RPMI8226 (cell line): Measurements from ENCODE around the gene DNAJC15.
A peak's percentile ranks its signal among the peaks of the same experiment; 100 is the strongest.
"Not testable (repeated sequence)": the region's sequence is repeated elsewhere in the genome, so short reads cannot be mapped to it uniquely, and the experiment has no call there.

Experiments used
- DNase-seq: peaks from one replicate; pipeline ENCODE4 v3.0.0-alpha.2; 2015

Gene DNAJC15

GRCh38 chr13:43046259-43046658 is 22.9 kb downstream of the DNAJC15 start:
- no peak for DNase-seq

DNA sequence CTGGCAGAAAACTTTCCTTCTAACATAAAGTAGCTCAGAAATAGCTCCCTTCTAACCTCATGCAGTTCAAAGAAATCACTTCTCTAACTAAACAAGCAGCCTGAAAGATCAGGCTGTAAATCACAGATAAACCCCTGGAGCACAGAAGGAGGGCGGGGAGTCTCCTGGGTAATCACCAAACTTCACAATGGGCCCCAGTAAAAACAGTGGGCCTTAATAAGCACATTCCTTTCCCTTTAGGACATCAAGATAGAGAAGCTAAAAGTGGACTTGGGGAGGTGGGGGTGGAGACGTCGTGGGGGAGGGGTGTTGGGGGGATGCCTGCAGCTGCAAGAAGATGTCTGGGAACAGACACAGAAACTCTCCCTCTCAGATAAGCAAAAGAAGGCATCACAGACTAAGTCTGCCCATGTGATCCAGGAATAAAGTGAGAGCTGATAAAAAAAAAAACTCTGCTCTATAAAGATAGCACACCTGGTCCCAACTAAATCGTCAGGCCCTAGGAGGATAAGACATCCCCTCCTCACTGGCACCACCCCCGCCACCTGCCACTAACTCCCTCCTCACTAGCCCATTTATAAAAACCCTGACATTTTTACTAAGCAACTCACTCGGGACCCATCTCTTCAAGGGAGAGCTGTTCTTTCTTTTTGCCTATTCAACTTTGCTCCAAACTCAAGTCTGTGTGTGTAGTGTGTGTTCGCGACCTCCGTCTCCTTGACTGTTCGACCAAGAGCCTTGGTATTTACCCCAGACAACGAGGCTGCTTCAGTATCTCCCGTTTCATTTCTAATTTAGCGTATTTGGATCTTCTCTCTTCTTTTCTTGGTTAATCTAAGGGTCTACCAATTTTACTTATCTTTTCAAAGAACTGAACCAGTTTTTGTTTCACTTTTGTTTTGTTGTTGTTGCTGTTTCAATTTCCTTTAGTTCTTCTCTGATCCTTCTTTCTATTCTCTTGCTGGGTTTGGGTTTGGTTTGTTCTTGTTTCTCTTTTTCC is 31.7 kb downstream of the DNAJC15 start:
- DNase-seq: peak; percentile 74

DNA sequence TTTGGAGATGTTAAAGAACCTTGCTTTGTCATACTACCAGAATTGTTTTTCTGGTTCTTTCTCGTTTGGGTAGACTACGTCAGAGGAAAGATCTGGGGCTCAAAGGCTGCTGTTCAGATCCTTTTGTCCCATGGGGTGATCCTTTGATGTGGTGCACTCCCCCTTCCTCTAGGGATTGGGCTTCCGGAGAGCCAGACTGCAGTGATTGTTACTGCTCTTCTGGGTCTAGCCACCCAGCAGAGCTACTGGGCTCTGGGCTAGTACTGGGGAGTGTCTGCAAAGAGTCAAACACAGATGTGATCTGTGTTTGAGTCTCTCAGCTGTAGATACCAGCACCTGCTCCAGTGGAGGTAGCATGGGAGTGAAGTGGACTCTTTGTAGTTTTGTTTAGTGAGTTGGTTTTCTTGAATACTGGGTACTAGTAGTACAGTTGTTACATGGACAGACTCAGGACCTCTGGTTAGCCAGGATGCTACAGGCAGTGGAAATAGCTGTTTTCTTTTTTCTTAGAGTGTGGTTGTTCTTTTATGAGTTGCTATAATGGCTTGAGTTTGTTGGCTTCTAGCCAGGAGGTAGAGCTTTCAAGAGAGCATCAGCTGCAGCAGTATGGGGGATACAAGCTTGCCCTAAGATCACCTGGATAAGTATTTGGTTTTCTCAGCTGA is 34.4 kb downstream of the DNAJC15 start:
- DNase-seq: peak; percentile 39

DNA sequence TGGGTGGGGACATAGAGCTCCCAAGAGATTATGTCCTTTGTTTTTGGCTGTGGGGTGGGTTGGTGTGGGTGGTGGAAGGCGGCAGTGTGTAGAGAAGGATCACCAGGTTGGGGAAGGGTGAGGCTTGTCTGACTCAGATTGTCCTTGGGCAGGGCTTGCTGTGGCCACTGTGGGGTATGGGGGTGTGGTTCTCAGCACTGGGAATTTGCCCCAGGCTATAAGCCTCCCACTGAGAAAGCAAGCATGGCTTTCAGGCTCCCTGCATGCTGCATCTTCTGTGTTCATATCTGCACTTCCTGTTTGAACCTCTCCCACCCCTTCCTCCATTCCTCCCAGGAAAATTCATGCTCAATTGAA is 34.9 kb downstream of the DNAJC15 start:
- peak; percentile 35 for DNase-seq

DNA sequence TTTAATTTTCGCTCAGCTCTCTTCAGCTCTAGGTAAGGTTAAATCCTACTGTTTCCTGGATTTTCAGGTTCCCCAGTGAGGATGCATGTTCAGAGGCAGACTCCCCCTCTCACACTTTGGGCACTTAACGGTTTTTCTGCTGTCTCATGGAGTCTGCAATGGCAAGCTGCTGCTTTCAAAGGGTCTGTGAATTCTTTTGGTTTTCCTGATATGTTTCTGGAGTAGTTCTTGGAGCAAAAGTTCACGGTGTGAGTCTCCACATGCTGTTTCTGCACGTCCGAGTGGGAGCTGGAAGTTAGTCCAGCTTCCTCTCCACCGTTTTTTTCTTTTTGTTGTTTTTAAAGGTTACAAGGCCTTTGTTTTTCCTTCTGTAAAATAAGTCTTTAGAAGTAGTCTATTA is 35.4 kb downstream of the DNAJC15 start:
- DNase-seq: no peak

GRCh38 chr13:43059779-43060178 is 36.4 kb downstream of the DNAJC15 start:
- not testable (repeated sequence) for DNase-seq

DNA sequence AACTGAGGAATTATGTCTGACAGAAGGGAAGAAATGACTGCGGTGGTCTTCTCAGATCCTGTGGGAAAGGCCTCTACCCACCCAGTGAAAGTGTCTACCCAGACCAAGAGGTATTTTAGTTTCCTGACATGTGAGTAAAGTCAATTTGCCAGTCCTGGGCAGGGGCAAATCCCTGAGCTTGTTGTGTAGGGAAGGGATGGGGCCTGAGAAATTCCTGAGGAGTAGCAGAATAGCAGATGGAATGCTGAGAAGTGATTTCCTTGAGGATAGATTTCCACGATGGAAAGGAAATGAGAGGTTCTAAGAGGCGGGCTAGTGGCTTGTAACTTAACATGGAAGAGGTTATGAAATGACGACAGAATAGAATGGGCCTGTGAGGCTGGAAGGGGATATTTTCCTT is 37.4 kb downstream of the DNAJC15 start:
- not testable (repeated sequence) for DNase-seq

DNA sequence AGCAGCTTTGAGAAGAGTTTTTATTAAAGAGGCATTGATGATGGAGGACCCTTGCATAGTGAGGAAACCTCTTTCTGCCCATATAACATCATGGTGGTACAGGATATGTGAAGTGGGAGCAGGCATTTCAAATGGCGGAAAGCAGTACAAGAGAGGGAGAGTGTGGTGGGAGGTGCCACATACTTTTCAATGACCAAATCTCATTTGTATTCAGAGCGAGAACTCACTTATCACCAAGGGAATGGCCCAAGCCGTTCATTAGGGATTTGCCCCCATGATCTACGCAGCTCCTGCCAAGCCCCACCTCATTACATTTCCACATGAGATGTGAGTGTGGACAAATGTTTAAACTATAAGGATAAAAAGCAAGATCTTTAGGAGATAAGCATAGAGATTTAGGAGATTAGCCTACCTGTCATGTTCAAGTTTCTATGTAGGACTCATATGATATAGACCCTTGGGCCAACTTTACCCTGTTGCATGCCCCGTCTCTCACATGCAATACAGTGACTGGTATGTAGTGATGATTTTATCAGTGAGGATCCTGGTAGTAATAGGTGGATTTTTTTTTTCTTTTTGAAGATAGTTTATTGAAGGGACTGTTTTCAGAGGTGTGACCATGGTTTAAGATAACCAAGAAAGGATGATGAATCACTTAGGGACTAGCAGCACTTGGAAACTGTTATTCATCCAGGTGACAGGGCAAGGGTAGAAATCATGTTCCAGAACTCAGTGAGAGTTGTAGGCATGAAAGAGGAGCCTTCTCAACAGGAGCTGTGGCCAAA is 38.3 kb downstream of the DNAJC15 start:
- no peak for DNase-seq

GRCh38 chr13:43071824-43072223 is 48.4 kb downstream of the DNAJC15 start:
- DNase-seq: no peak

- DNase-seq: no peak
These were observed 49.0 kb downstream of the DNAJC15 start for GRCh38 chr13:43072394-43072793.

DNA sequence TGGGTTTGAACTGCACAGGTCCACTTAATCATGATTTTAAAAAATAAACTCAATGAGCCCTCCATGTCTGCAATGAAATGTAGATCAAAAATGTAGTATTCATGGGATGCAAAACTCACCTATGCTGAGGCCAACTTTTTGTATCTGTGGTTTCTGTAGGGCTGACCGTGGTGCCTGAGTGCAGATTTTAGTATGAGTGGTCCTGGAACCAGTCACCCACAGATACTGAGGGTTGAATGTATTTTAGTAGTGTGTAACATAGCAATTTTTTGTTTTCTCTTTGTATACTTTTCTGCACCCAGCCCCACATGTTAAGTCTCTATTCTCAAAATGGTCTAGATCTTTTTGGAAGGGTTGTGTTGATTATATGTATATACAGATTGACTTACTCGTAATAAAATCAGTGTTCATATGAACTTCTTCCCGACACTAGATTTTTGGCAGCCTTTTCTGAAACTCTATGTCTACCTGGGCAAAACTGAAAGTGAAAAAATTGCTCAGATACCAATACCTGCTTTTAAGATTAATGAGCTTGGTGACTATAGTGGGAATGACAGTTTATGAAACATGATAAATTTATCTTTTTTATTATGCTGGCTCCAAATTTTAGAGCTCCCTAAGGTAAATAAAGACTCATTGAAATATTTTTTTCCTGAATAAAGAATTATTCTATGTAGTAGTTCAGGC is 51.6 kb downstream of the DNAJC15 start:
- peak; percentile 47 for DNase-seq

GRCh38 chr13:43075511-43075902 is 52.1 kb downstream of the DNAJC15 start:
- not testable (repeated sequence) for DNase-seq

GRCh38 chr13:43077046-43077445 is 53.7 kb downstream of the DNAJC15 start:
- DNase-seq: no peak

DNA sequence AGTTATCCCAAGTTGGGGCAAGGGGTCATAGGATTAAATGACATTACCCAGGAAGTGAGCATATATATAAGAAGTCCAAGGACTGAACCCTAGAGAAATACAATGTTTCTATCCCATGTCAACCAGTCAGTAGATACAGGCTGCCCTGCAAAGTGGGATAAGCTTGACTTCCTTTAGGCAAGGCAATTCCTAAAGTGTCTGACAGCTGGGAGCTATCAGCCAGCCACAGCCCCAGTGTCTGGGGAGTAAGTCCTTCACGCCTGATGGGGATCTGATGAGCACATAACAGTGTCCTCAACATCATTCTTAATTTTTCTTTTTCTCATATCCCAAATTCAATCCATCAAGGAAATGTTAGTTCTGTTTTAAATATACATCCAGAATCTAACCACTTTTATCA is 54.1 kb downstream of the DNAJC15 start:
- no peak for DNase-seq

- no peak for DNase-seq
These were observed 54.5 kb downstream of the DNAJC15 start for GRCh38 chr13:43077906-43078305.

GRCh38 chr13:43078399-43078798 is 55.0 kb downstream of the DNAJC15 start:
- DNase-seq: no peak

DNA sequence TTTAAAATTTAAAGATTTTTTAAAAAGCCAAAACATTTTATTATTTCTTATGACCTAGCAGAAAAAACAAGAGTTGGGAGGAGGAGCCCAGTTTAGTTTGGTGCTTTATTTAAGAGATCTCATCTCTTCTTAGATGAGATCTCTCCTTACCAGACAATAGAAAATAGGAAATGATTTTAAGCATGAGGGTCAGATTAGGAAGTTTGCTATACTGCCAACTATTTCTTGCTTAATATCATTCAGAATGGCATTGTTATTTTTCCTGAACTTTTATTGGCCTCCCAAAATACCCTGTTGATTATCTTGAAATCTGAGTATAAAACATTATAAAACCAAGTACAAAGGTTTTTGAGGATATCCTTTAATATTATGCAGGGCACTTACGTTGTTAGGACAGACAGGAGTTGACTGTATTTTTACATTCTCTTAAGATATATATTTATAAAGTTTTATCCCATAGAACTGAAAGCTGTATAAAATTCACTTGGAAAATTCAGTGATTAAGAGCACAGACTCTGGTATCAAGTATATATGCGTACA is 56.1 kb downstream of the DNAJC15 start:
- DNase-seq: no peak

GRCh38 chr13:43080199-43080598 is 56.8 kb downstream of the DNAJC15 start:
- DNase-seq: no peak

DNA sequence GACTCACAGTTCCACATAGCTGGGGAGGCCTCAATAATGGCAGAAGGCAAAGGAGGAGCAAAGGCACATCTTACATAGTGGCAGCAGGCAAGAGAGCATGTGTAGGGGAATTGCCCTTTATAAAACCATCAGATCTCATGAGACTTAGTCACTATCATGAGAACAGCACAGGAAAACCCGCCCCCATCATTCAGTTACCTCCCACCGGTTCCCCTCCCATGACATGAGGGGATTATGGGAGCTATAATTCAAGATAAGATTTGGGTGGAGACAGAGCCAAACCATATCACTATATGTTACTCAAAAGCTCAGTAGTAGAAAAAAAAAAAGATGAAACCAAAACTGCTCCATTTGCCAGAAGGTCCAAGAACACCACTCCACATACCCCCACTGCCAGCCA is 58.5 kb downstream of the DNAJC15 start:
- DNase-seq: no peak

GRCh38 chr13:43083750-43084149 is 60.4 kb downstream of the DNAJC15 start:
- DNase-seq: no peak

- DNase-seq: peak; percentile 7
These were observed 62.2 kb downstream of the DNAJC15 start for GRCh38 chr13:43085545-43085944.

- no peak for DNase-seq
These were observed 62.8 kb downstream of the DNAJC15 start for GRCh38 chr13:43086181-43086580.
